ENCODE results near the gene TAF10.

DNA sequence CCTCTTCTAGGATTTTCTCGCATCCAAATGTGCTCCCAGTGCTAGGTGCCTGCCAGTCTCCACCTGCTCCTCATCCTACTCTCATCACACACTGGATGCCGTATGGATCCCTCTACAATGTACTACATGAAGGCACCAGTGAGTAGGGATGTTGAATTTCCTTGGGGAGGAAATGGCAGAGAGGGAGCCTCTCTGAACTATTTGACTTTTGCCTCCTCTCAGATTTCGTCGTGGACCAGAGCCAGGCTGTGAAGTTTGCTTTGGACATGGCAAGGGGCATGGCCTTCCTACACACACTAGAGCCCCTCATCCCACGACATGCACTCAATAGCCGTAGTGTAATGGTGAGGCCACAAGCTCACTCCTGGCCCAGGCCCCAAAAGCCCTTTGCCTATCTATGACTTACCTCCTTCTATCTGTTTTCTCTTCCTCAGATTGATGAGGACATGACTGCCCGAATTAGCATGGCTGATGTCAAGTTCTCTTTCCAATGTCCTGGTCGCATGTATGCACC, 2.5 kb downstream of the TAF10 start:
- TF ChIP-seq, protein P1, sequence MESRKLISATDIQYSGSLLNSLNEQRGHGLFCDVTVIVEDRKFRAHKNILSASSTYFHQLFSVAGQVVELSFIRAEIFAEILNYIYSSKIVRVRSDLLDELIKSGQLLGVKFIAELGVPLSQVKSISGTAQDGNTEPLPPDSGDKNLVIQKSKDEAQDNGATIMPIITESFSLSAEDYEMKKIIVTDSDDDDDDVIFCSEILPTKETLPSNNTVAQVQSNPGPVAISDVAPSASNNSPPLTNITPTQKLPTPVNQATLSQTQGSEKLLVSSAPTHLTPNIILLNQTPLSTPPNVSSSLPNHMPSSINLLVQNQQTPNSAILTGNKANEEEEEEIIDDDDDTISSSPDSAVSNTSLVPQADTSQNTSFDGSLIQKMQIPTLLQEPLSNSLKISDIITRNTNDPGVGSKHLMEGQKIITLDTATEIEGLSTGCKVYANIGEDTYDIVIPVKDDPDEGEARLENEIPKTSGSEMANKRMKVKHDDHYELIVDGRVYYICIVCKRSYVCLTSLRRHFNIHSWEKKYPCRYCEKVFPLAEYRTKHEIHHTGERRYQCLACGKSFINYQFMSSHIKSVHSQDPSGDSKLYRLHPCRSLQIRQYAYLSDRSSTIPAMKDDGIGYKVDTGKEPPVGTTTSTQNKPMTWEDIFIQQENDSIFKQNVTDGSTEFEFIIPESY (IDR thresholded peaks at IDR 0.05), result no peak
- TF ChIP-seq, protein P2, sequence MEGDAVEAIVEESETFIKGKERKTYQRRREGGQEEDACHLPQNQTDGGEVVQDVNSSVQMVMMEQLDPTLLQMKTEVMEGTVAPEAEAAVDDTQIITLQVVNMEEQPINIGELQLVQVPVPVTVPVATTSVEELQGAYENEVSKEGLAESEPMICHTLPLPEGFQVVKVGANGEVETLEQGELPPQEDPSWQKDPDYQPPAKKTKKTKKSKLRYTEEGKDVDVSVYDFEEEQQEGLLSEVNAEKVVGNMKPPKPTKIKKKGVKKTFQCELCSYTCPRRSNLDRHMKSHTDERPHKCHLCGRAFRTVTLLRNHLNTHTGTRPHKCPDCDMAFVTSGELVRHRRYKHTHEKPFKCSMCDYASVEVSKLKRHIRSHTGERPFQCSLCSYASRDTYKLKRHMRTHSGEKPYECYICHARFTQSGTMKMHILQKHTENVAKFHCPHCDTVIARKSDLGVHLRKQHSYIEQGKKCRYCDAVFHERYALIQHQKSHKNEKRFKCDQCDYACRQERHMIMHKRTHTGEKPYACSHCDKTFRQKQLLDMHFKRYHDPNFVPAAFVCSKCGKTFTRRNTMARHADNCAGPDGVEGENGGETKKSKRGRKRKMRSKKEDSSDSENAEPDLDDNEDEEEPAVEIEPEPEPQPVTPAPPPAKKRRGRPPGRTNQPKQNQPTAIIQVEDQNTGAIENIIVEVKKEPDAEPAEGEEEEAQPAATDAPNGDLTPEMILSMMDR (IDR thresholded peaks at IDR 0.05; ENCODE audit: low read depth, low read length, missing input control), result no peak
- TF ChIP-seq RAD21 (IDR thresholded peaks at IDR 0.05), result no peak
- TF ChIP-seq, protein P3, sequence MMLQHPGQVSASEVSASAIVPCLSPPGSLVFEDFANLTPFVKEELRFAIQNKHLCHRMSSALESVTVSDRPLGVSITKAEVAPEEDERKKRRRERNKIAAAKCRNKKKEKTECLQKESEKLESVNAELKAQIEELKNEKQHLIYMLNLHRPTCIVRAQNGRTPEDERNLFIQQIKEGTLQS (IDR thresholded peaks at IDR 0.05), result no peak
- TF ChIP-seq, protein P4, sequence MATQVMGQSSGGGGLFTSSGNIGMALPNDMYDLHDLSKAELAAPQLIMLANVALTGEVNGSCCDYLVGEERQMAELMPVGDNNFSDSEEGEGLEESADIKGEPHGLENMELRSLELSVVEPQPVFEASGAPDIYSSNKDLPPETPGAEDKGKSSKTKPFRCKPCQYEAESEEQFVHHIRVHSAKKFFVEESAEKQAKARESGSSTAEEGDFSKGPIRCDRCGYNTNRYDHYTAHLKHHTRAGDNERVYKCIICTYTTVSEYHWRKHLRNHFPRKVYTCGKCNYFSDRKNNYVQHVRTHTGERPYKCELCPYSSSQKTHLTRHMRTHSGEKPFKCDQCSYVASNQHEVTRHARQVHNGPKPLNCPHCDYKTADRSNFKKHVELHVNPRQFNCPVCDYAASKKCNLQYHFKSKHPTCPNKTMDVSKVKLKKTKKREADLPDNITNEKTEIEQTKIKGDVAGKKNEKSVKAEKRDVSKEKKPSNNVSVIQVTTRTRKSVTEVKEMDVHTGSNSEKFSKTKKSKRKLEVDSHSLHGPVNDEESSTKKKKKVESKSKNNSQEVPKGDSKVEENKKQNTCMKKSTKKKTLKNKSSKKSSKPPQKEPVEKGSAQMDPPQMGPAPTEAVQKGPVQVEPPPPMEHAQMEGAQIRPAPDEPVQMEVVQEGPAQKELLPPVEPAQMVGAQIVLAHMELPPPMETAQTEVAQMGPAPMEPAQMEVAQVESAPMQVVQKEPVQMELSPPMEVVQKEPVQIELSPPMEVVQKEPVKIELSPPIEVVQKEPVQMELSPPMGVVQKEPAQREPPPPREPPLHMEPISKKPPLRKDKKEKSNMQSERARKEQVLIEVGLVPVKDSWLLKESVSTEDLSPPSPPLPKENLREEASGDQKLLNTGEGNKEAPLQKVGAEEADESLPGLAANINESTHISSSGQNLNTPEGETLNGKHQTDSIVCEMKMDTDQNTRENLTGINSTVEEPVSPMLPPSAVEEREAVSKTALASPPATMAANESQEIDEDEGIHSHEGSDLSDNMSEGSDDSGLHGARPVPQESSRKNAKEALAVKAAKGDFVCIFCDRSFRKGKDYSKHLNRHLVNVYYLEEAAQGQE (IDR thresholded peaks at IDR 0.05), result no peak
- TF ChIP-seq SP1 (IDR thresholded peaks at IDR 0.05), result no peak
- no peak for TF ChIP-seq HNF4G (IDR thresholded peaks at IDR 0.05)
